Endothelial cell (in vitro differentiated cells): ENCODE results near the gene RBPJL. TPM values are rescaled to one million over a fixed set of nuclear protein-coding genes. Genes with fewer than 3 reads are reported as not detected.

ENCODE experiments used
- DNase-seq: peaks from one replicate; pipeline ENCODE4 v3.0.0; 2021; ENCODE audit warnings: low spot score
- H3K27ac Mint-ChIP-seq: one replicate; pipeline ENCODE4 v1.8.0; 2021; ENCODE audit warnings: mixed read lengths, inconsistent platforms; ENCODE audit not compliant: unreplicated experiment
- H3K27me3 Mint-ChIP-seq: one replicate; pipeline ENCODE4 v1.8.0; 2021; ENCODE audit warnings: mild to moderate bottlenecking, moderate library complexity, mixed read lengths, inconsistent platforms; ENCODE audit not compliant: unreplicated experiment
- H3K36me3 Mint-ChIP-seq: one replicate; pipeline ENCODE4 v1.8.0; 2021; ENCODE audit warnings: mild to moderate bottlenecking, low read depth, mixed read lengths, inconsistent platforms; ENCODE audit not compliant: unreplicated experiment
- H3K4me1 Mint-ChIP-seq: one replicate; pipeline ENCODE4 v1.8.0; 2021; ENCODE audit warnings: mild to moderate bottlenecking, mixed read lengths, inconsistent platforms; ENCODE audit not compliant: unreplicated experiment
- H3K4me3 Mint-ChIP-seq: one replicate; pipeline ENCODE4 v1.8.0; 2021; ENCODE audit warnings: mild to moderate bottlenecking, mixed read lengths, inconsistent platforms; ENCODE audit not compliant: unreplicated experiment
- H3K9me3 Mint-ChIP-seq: one replicate; pipeline ENCODE4 v1.8.0; 2021; ENCODE audit warnings: mixed read lengths, inconsistent platforms; ENCODE audit not compliant: unreplicated experiment
- long read RNA-seq: library from polyadenylated mRNA; unstranded; transcript quantifications from one replicate; pipeline ENCODE4 v2.0.0, GENCODE V29; 2020; ENCODE audit not compliant: unreplicated experiment
- total RNA-seq: library from RNA; stranded (reverse); fragmentation: NEBNext Ultra II Directional; extraction: Animal tissue kit (Norgen Biotek cat#: 25700); gene quantifications from one replicate; pipeline ENCODE4 v1.2.1, GENCODE V29; 2021; ENCODE audit not compliant: unreplicated experiment
- TF ChIP-seq, protein P1 (sequence below): fragments of 200-600 bp; sonication (generic); IDR thresholded peaks from one replicate; pipeline ENCODE4 v1.5.0; 2021; ENCODE audit warnings: antibody characterized with exemption; ENCODE audit not compliant: unreplicated experiment

The RBPJL gene, protein sequence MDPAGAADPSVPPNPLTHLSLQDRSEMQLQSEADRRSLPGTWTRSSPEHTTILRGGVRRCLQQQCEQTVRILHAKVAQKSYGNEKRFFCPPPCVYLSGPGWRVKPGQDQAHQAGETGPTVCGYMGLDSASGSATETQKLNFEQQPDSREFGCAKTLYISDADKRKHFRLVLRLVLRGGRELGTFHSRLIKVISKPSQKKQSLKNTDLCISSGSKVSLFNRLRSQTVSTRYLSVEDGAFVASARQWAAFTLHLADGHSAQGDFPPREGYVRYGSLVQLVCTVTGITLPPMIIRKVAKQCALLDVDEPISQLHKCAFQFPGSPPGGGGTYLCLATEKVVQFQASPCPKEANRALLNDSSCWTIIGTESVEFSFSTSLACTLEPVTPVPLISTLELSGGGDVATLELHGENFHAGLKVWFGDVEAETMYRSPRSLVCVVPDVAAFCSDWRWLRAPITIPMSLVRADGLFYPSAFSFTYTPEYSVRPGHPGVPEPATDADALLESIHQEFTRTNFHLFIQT
- not detected for total RNA-seq
- long read RNA-seq = 0 reads

DNA sequence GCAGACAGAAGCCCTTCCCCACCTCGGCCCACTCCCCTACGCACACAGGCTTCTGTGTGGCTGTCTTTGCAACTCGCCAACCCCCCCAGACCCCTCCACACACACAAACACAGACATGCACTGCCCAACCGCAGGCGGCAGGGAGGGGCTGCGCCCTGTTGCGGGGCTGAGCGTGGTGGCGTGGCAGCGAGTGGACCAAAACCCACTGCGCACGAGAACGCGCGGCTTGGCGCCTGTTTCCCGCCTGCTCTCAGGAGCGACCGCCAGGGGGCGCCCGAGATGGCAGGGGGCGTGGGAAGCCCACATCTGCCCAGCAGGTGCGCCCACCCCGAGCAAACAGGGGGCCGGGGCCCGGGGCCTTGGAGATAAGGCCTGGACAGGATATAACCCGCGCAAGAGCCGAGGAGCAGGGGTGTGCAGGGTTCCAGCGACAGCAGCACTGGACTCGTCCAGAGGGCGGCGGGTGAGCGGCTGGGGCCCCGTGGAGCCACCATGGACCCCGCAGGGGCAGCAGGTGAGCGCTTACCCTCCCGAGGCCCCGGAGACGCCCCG, at the start of gene RBPJL:
Gene RBPJL, plus strand, starts transcription at position 410 of the 552 bp plus-strand sequence. Its CDS starts 83 bp downstream, at position 493.
- DNase-seq = peak; percentile 67

GRCh38 chr20:45257161-45257560, 49.5 kb upstream of the RBPJL start:
- Mint-ChIP-seq H3K27ac (no peak overlapping the region), H3K9me3 (no peaks in the 10 kb centered on the region), H3K27me3 (peaks cover 2% of the 10 kb centered on the region), H3K36me3 (no peaks in the 10 kb centered on the region), H3K4me3 (no peak overlapping the region), H3K4me1 (peaks cover 33% of the 10 kb centered on the region)
- DNase-seq = no peak
- TF ChIP-seq, protein P1, sequence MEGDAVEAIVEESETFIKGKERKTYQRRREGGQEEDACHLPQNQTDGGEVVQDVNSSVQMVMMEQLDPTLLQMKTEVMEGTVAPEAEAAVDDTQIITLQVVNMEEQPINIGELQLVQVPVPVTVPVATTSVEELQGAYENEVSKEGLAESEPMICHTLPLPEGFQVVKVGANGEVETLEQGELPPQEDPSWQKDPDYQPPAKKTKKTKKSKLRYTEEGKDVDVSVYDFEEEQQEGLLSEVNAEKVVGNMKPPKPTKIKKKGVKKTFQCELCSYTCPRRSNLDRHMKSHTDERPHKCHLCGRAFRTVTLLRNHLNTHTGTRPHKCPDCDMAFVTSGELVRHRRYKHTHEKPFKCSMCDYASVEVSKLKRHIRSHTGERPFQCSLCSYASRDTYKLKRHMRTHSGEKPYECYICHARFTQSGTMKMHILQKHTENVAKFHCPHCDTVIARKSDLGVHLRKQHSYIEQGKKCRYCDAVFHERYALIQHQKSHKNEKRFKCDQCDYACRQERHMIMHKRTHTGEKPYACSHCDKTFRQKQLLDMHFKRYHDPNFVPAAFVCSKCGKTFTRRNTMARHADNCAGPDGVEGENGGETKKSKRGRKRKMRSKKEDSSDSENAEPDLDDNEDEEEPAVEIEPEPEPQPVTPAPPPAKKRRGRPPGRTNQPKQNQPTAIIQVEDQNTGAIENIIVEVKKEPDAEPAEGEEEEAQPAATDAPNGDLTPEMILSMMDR = no peak

More for the DNA sequence above, at the start of gene RBPJL:
- no peaks in the 10 kb centered on the region for H3K9me3 Mint-ChIP-seq
- peaks cover 3% of the 10 kb centered on the region for H3K36me3 Mint-ChIP-seq
- TF ChIP-seq, protein P1 = peak; percentile 98
- peaks cover 4% of the 10 kb centered on the region for H3K4me1 Mint-ChIP-seq
- H3K27me3 Mint-ChIP-seq = peaks cover 10% of the 10 kb centered on the region
- no peak within 1 kb of the TSS for H3K27ac Mint-ChIP-seq
- no peak within 1 kb of the TSS for H3K4me3 Mint-ChIP-seq

DNA sequence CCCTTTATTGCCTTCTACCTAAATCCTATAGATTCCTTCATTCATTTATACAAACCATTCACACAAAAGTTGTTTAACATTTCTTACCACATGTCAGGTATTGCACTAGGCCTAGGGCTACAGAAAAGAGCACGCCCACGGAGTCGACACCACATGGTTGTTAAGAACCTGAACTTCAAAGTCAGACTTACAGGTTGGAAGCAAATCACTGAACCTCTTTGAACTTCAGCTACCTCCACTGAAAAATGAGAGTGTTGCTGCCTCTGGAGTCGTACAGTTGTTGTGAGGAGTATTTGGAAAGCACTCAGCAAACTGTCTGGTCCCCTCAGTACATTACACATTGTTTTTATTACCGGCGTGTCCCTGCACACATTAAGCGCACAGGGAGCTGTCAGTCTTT, 48.9 kb upstream of the RBPJL start:
- Mint-ChIP-seq H3K9me3 (no peaks in the 10 kb centered on the region), H3K36me3 (no peaks in the 10 kb centered on the region), H3K27ac (no peak overlapping the region), H3K4me3 (no peak overlapping the region), H3K27me3 (peaks cover 2% of the 10 kb centered on the region), H3K4me1 (peaks cover 29% of the 10 kb centered on the region)
- no peak for DNase-seq
- TF ChIP-seq, protein P1 = no peak

- H3K4me1 Mint-ChIP-seq = peaks cover 29% of the 10 kb centered on the region
- H3K27ac Mint-ChIP-seq = no peak overlapping the region
- no peaks in the 10 kb centered on the region for H3K36me3 Mint-ChIP-seq
- H3K4me3 Mint-ChIP-seq = no peak overlapping the region
- TF ChIP-seq, protein P1 = no peak
- peaks cover 2% of the 10 kb centered on the region for H3K27me3 Mint-ChIP-seq
- DNase-seq = no peak
- no peaks in the 10 kb centered on the region for H3K9me3 Mint-ChIP-seq
Observed at GRCh38 chr20:45258259-45258658, 48.4 kb upstream of the RBPJL start.

DNA sequence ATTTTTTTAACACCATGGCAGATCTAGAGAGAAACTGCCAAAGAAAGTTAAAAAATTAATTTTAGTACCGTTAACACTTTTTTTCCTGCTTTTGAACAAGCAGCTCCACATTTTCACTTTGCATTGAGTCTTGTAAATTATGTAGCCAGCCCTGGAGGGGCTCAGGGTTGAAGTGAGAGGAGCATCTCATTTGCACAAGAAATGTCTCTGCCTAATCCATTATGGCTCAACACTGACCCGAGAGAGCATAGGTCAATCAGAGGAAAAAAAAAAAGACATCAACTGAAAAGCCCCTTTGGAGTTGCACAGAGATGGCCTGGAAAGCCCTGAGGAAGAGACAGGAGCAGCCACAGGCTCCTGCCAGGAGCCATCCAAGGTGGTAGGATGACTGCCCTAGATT, 48.0 kb upstream of the RBPJL start:
- Mint-ChIP-seq H3K27me3 (peaks cover 2% of the 10 kb centered on the region), H3K36me3 (no peaks in the 10 kb centered on the region), H3K27ac (no peak overlapping the region), H3K4me3 (no peak overlapping the region), H3K9me3 (no peaks in the 10 kb centered on the region), H3K4me1 (peaks cover 29% of the 10 kb centered on the region)
- TF ChIP-seq, protein P1 = no peak
- no peak for DNase-seq
